HCT116 (cell line): ENCODE measurements around the gene MEG3. TPM values are rescaled to one million over a fixed set of nuclear protein-coding genes. Genes with fewer than 3 reads are reported as not detected.

Experiments used
- ATAC-seq: fragments of 200-7000 bp; cut with Tn5 transposase; 2 replicates; pipeline ENCODE4 v1.9.1; 2020; ENCODE audit warnings: mild to moderate bottlenecking, moderate library complexity
- BruUV-seq: library from RNA; stranded (reverse); fragments of 400-500 nt; replicated peaks from 2 replicates; lab custom pipeline; 2021; lab: Mats Ljungman, UMichigan
- CTCF ChIA-PET: fragments of 300-600 bp; sonication (Branson Sonifier 250); formaldehyde crosslinking; loops from one replicate; lab custom pipeline; 2021; ENCODE audit warnings: antibody characterized with exemption; lab: Charles Lee
- POLR2A ChIA-PET: fragments of 300-600, 350-600 bp; sonication (Branson Sonifier 250); formaldehyde crosslinking; loops from one replicate; lab custom pipeline; 2021; ENCODE audit warnings: antibody characterized with exemption; lab: Charles Lee
- RAD21 ChIA-PET, 2 experiments: fragments of 300-600 bp; sonication (Branson Sonifier 250); formaldehyde crosslinking; loops; one replicate each; lab custom pipeline; 2023; ENCODE audit warnings: low total read pairs in 2 of 2; ENCODE audit not compliant: uncharacterized antibody in 2 of 2, unreplicated experiment in 2 of 2, low non-redundant PET in 1 of 2; lab: Charles Lee
- DNase-seq: peaks from one replicate; pipeline ENCODE4 v3.0.0-alpha.2; 2010; ENCODE audit warnings: low read depth, low spot score
- H2AFZ ChIP-seq: fragments of 200-600 bp; shearing (Covaris generic), sonication (generic); 2 replicates; pipeline ENCODE4 v1.6.1; 2017; ENCODE audit warnings: low read depth, mixed run types, mixed read lengths, antibody characterized with exemption, low read length; ENCODE audit not compliant: poor library complexity, severe bottlenecking
- H3K27ac ChIP-seq: 2 replicates; pipeline ENCODE4 v1.5.1; 2012; ENCODE audit warnings: low read depth, low read length
- H3K27me3 ChIP-seq: fragments of 200-600 bp; sonication (generic); 2 replicates; pipeline ENCODE4 v1.6.1; 2016; ENCODE audit warnings: mixed run types, low read length, mixed read lengths; ENCODE audit not compliant: insufficient read depth
- H3K36me3 ChIP-seq, 2 experiments: fragments of 200-500 bp in 1 of 2; fragments of 200-600 bp in 1 of 2; sonication (Bioruptor generic) in 1 of 2; sonication (generic) in 1 of 2; 2 replicates each; pipeline versions ENCODE4 v1.5.1 to v1.6.1; 2014 to 2016; ENCODE audit warnings: low read length in 2 of 2, inconsistent platforms in 1 of 2, mixed read lengths in 1 of 2, mixed run types in 1 of 2; ENCODE audit not compliant: insufficient read depth in 2 of 2, control insufficient read depth in 1 of 2
- H3K4me1 ChIP-seq, 2 experiments: fragments of 200-600 bp in 1 of 2; sonication (generic) in 1 of 2; 2 replicates each; pipeline versions ENCODE4 v1.5.1 to v1.6.1; 2012 to 2017; ENCODE audit warnings: low read length in 2 of 2, inconsistent platforms in 1 of 2, mild to moderate bottlenecking in 1 of 2, mixed read lengths in 1 of 2, mixed run types in 1 of 2, moderate library complexity in 1 of 2; ENCODE audit not compliant: insufficient read depth in 2 of 2, control insufficient read depth in 1 of 2
- H3K4me2 ChIP-seq: fragments of 200-600 bp; sonication (generic); 2 replicates; pipeline ENCODE4 v1.6.1; 2017; ENCODE audit warnings: mixed run types, low read length, mixed read lengths
- H3K4me3 ChIP-seq, 2 experiments: fragments of 200-600 bp in 1 of 2; sonication (generic) in 1 of 2; replicated peaks in 1 of 2; 2 replicates each; pipeline ENCODE4 v1.5.1; 2011 to 2016; ENCODE audit warnings: low read length in 2 of 2, control low read depth in 1 of 2, low read depth in 1 of 2, mild to moderate bottlenecking in 1 of 2, mixed read lengths in 1 of 2, mixed run types in 1 of 2
- H3K79me2 ChIP-seq: fragments of 200-600 bp; sonication (generic); 2 replicates; pipeline ENCODE4 v1.6.1; 2017; ENCODE audit warnings: mild to moderate bottlenecking, mixed run types, low read length, moderate library complexity, mixed read lengths; ENCODE audit not compliant: insufficient read depth
- H3K9ac ChIP-seq: fragments of 200-600 bp; sonication (generic); 2 replicates; pipeline ENCODE4 v1.6.1; 2016; ENCODE audit warnings: low read length, mixed read lengths
- H3K9me2 ChIP-seq: fragments of 200-600 bp; sonication (generic), shearing (Covaris generic); 2 replicates; pipeline ENCODE4 v1.6.1; 2017; ENCODE audit warnings: mixed run types, mild to moderate bottlenecking, moderate library complexity; ENCODE audit not compliant: insufficient read depth
- H3K9me3 ChIP-seq, 2 experiments: fragments of 200-500 bp in 1 of 2; fragments of 200-600 bp in 1 of 2; sonication (Bioruptor generic) in 1 of 2; sonication (generic) in 1 of 2; 2 replicates each; pipeline ENCODE4 v1.6.1; 2014 to 2017; ENCODE audit warnings: low read length in 2 of 2, mixed read lengths in 2 of 2, inconsistent platforms in 1 of 2, low read depth in 1 of 2, mild to moderate bottlenecking in 1 of 2, mixed run types in 1 of 2, moderate library complexity in 1 of 2; ENCODE audit not compliant: control insufficient read depth in 1 of 2, insufficient read depth in 1 of 2
- H4K20me1 ChIP-seq: fragments of 200-600 bp; sonication (generic), shearing (Covaris generic); 2 replicates; pipeline ENCODE4 v1.6.1; 2017; ENCODE audit warnings: mixed run types, mild to moderate bottlenecking, moderate library complexity; ENCODE audit not compliant: insufficient read depth
- CBX3 ChIP-seq: IDR thresholded peaks from 2 replicates; pipeline ENCODE4 v1.6.1; 2012; ENCODE audit warnings: low read depth
- CEBPB ChIP-seq: IDR thresholded peaks from 2 replicates; pipeline ENCODE4 v1.6.1; 2012; ENCODE audit warnings: low read depth
- CTCF ChIP-seq, 3 experiments: fragments of 200-600 bp in 1 of 3; sonication (generic) in 1 of 3; IDR thresholded peaks in 2 of 3; conservative IDR thresholded peaks in 1 of 3; 2 replicates each; pipeline ENCODE4 v1.5.1; 2012 to 2017; ENCODE audit warnings: low read depth in 2 of 3, low read length in 2 of 3, antibody characterized with exemption in 1 of 3, borderline replicate concordance in 1 of 3, control low read depth in 1 of 3, mild to moderate bottlenecking in 1 of 3, mixed read lengths in 1 of 3, mixed run types in 1 of 3, moderate library complexity in 1 of 3; ENCODE audit not compliant: insufficient read depth in 1 of 3
- EGR1 ChIP-seq: IDR thresholded peaks from 2 replicates; pipeline ENCODE4 v1.6.1; 2012; ENCODE audit warnings: low read depth
- ELF1 ChIP-seq: IDR thresholded peaks from 2 replicates; pipeline ENCODE4 v1.6.1; 2012; ENCODE audit warnings: low read depth, borderline replicate concordance
- EZH2phosphoT487 ChIP-seq: fragments of 200-600 bp; IDR thresholded peaks from 2 replicates; pipeline ENCODE4 v1.6.1; 2018; ENCODE audit warnings: antibody characterized with exemption, borderline replicate concordance
- FOSL1 ChIP-seq: IDR thresholded peaks from 2 replicates; pipeline ENCODE4 v1.6.1; 2012; ENCODE audit warnings: low read depth
- JUND ChIP-seq: IDR thresholded peaks from 2 replicates; pipeline ENCODE4 v1.6.1; 2012
- POLR2A ChIP-seq: IDR thresholded peaks from 2 replicates; pipeline ENCODE4 v1.7.0; 2011; ENCODE audit warnings: borderline replicate concordance; ENCODE audit not compliant: insufficient read depth, insufficient read length; ENCODE audit errors: extremely low read depth
- SIN3A ChIP-seq: IDR thresholded peaks from 2 replicates; pipeline ENCODE4 v1.6.1; 2012; ENCODE audit warnings: low read depth
- SRF ChIP-seq: IDR thresholded peaks from 2 replicates; pipeline ENCODE4 v1.6.1; 2012; ENCODE audit warnings: low read depth
- TCF7L2 ChIP-seq: IDR thresholded peaks from 2 replicates; pipeline ENCODE4 v1.7.0; 2011; ENCODE audit warnings: borderline replicate concordance, inconsistent platforms; ENCODE audit not compliant: insufficient read depth, insufficient read length; ENCODE audit errors: extremely low read depth
- ZFX ChIP-seq: fragments of 450-650 bp; IDR thresholded peaks from 2 replicates; pipeline ENCODE4 v1.6.1; 2017
- ZNF274 ChIP-seq: fragments of 200-500 bp; sonication (Bioruptor generic); IDR thresholded peaks from 2 replicates; pipeline ENCODE4 v1.6.1; 2014; ENCODE audit warnings: mild to moderate bottlenecking, low read depth, low read length, inconsistent platforms
- intact Hi-C: fragments of 100-400 bp; cut with micrococcal nuclease; formaldehyde crosslinking; loops from 2 replicates; pipeline ENCODE4 v1.10.0; 2022
- total RNA-seq: library from RNA; stranded (reverse); gene quantifications from one replicate; pipeline ENCODE4 v1.2.1, GENCODE V29; 2021; ENCODE audit not compliant: unreplicated experiment
- TF ChIP-seq, protein P1 (sequence below): IDR thresholded peaks from 2 replicates; pipeline ENCODE4 v1.6.1; 2012
- TF ChIP-seq, protein P2 (sequence below): IDR thresholded peaks from 2 replicates; pipeline ENCODE4 v1.6.1; 2012
- TF ChIP-seq, protein P3 (sequence below): IDR thresholded peaks from 2 replicates; pipeline ENCODE4 v1.6.1; 2011; ENCODE audit warnings: mild to moderate bottlenecking, low read length, moderate library complexity; ENCODE audit not compliant: insufficient replicate concordance; ENCODE audit errors: extremely low read depth

Gene MEG3
- total RNA-seq, 1 experiment from 2014 or later, result 2.5 TPM

- intact Hi-C loops, result loop anchor here (2.0 to 10.0 kb wide), 2 partner anchors 492 to 722 kb away; no protein-coding TSS in a partner anchor
- H3K4me2 ChIP-seq, result no peak overlapping the region
- no peak overlapping the region for H3K27ac ChIP-seq
- no peaks in the 10 kb centered on the region for H3K36me3 ChIP-seq
- no peaks in the 10 kb centered on the region for H3K79me2 ChIP-seq
- no peak for TF ChIP-seq ZFX
- TF ChIP-seq, protein P1, sequence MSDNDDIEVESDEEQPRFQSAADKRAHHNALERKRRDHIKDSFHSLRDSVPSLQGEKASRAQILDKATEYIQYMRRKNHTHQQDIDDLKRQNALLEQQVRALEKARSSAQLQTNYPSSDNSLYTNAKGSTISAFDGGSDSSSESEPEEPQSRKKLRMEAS, result no peak
- TF ChIP-seq CBX3, result no peak
- TF ChIP-seq SRF, result no peak
- DNase-seq (no peak), ATAC-seq (no peak)
- 0 out of 2 replicates have a peak, but pooled peaks cover 6% of the 10 kb centered on the region for H3K27me3 ChIP-seq
- ChIA-PET RAD21 (no interaction called here), CTCF (interaction anchor here (1.1 kb wide), 1 partner anchor 328 kb away, joined by 5 read pairs; no protein-coding TSS in a partner anchor), POLR2A (no interaction called here)
- no peak overlapping the region for H3K4me3 ChIP-seq
- no peaks in the 10 kb centered on the region for H4K20me1 ChIP-seq
- no peaks in the 10 kb centered on the region for H3K4me1 ChIP-seq
- H2AFZ ChIP-seq, result no peak overlapping the region
- no peaks in the 10 kb centered on the region for H3K9me2 ChIP-seq
- BruUV-seq, result no TSS peak
- H3K9ac ChIP-seq, result no peak overlapping the region
- H3K9me3 ChIP-seq, result no peaks in the 10 kb centered on the region
Observed at GRCh38 chr14:100907240-100907639, 81.3 kb downstream of the MEG3 start.

DNA sequence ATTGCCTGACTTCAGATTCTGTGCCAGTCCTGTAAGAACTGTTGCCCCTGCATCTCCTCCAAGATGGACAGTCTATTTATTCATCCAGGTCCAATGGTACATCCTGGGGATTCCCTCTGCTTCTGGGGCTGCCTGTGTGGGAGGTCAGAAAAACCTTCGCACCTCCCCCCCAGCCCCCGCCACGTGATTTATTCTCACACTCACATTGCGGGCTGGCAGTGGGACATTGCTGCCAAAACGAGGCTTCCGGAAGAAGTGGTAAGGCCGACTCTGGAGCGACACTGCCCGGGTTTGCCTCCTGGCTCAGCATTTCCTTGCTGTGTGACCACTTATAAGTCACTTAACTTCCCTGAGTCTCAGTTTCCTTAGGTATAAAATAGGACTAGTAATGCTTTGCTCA lies 83.5 kb downstream of the MEG3 start:
- Histone ChIP-seq H3K27ac (no peak overlapping the region), H2AFZ (no peak overlapping the region), H3K27me3 (0 out of 2 replicates have a peak, but pooled peaks cover 6% of the 10 kb centered on the region), H3K9me3 (no peaks in the 10 kb centered on the region), H3K4me3 (no peak overlapping the region), H3K9me2 (no peaks in the 10 kb centered on the region), H4K20me1 (no peaks in the 10 kb centered on the region), H3K9ac (no peak overlapping the region), H3K79me2 (no peaks in the 10 kb centered on the region), H3K4me2 (no peak overlapping the region), H3K4me1 (no peaks in the 10 kb centered on the region), H3K36me3 (no peaks in the 10 kb centered on the region)
- DNase-seq, result no peak
- RAD21 ChIA-PET, result no interaction called here
- ATAC-seq, result no peak
- BruUV-seq, result no TSS peak
- POLR2A ChIA-PET, result no interaction called here
- CTCF ChIA-PET, result no interaction called here
- intact Hi-C loops, result loop anchor here (10.0 kb wide), 1 partner anchor 495 kb away; no protein-coding TSS in a partner anchor
- TF ChIP-seq EGR1, result no peak
- no peak for TF ChIP-seq ZFX
- TF ChIP-seq EZH2phosphoT487, result no peak
- TF ChIP-seq, protein P2, sequence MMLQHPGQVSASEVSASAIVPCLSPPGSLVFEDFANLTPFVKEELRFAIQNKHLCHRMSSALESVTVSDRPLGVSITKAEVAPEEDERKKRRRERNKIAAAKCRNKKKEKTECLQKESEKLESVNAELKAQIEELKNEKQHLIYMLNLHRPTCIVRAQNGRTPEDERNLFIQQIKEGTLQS, result no peak
- TF ChIP-seq, protein P3, sequence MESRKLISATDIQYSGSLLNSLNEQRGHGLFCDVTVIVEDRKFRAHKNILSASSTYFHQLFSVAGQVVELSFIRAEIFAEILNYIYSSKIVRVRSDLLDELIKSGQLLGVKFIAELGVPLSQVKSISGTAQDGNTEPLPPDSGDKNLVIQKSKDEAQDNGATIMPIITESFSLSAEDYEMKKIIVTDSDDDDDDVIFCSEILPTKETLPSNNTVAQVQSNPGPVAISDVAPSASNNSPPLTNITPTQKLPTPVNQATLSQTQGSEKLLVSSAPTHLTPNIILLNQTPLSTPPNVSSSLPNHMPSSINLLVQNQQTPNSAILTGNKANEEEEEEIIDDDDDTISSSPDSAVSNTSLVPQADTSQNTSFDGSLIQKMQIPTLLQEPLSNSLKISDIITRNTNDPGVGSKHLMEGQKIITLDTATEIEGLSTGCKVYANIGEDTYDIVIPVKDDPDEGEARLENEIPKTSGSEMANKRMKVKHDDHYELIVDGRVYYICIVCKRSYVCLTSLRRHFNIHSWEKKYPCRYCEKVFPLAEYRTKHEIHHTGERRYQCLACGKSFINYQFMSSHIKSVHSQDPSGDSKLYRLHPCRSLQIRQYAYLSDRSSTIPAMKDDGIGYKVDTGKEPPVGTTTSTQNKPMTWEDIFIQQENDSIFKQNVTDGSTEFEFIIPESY, result no peak
- TF ChIP-seq JUND, result no peak
- no peak for TF ChIP-seq SRF
- no peak for TF ChIP-seq POLR2A
- no peak for TF ChIP-seq SIN3A
- no peak for TF ChIP-seq CTCF (IDR thresholded peaks at IDR 0.05 in 2 of 3, conservative IDR thresholded peaks at IDR 0.05 in 1 of 3; ENCODE audit: borderline replicate concordance in 1 of 3, insufficient read depth in 1 of 3, low read depth in 2 of 3, low read length in 2 of 3)
- no peak for TF ChIP-seq TCF7L2
- no peak for TF ChIP-seq CEBPB
- TF ChIP-seq, protein P1, result no peak
- no peak for TF ChIP-seq FOSL1
- no peak for TF ChIP-seq ZNF274
- TF ChIP-seq ELF1, result no peak
